ENCODE results near the gene MAMSTR. TPM values are rescaled to one million over a fixed set of nuclear protein-coding genes. Genes with fewer than 3 reads are reported as not detected.
"Not testable (repeated sequence)": the region's sequence is repeated elsewhere in the genome, so short reads cannot be mapped to it uniquely, and the experiment has no call there.

Gene MAMSTR
- total RNA-seq, 1 donor = 1.7 TPM

DNA sequence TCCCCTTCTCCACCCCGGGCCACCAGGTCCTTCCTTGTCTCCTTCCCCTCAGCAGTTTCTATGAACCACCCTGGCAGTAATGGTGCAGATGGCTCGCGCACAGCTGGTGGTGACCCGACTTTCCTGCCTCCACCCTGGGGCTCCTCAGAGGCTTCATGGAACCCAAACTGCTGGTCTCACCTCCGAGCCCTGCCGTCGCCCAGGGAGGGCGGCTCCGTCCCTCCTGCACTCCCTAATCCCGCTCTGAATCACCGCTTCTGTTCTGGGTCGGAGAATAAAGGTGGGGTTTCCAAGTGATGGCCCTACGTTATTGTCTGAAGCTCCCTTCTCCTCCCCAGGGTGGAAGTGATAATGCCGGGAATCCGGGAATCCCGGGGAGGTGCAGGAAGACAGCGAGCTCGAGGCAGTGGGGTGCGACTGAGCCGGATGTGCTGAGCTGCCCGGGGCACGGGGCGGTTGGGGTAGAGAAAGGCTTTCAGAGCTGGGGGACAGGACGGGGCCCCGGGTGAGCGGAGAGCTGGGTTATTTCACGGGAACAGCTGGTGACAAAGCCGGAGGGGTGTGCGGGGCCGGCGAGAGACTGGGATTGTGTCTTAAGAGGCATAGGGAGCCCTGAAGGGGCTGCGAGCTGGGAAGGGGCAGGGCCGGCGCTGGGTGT is 23.0 kb downstream of the MAMSTR start:
- TF ChIP-seq, protein P1, sequence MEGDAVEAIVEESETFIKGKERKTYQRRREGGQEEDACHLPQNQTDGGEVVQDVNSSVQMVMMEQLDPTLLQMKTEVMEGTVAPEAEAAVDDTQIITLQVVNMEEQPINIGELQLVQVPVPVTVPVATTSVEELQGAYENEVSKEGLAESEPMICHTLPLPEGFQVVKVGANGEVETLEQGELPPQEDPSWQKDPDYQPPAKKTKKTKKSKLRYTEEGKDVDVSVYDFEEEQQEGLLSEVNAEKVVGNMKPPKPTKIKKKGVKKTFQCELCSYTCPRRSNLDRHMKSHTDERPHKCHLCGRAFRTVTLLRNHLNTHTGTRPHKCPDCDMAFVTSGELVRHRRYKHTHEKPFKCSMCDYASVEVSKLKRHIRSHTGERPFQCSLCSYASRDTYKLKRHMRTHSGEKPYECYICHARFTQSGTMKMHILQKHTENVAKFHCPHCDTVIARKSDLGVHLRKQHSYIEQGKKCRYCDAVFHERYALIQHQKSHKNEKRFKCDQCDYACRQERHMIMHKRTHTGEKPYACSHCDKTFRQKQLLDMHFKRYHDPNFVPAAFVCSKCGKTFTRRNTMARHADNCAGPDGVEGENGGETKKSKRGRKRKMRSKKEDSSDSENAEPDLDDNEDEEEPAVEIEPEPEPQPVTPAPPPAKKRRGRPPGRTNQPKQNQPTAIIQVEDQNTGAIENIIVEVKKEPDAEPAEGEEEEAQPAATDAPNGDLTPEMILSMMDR (IDR thresholded peaks at IDR 0.05; ENCODE audit: insufficient read depth, low read depth, low read length) = no peak
- peak overlapping the region; percentile 21 for H3K4me3 ChIP-seq (ENCODE audit: low read depth, low read length)
- DNase-seq (ENCODE audit: low read depth) = no peak

DNA sequence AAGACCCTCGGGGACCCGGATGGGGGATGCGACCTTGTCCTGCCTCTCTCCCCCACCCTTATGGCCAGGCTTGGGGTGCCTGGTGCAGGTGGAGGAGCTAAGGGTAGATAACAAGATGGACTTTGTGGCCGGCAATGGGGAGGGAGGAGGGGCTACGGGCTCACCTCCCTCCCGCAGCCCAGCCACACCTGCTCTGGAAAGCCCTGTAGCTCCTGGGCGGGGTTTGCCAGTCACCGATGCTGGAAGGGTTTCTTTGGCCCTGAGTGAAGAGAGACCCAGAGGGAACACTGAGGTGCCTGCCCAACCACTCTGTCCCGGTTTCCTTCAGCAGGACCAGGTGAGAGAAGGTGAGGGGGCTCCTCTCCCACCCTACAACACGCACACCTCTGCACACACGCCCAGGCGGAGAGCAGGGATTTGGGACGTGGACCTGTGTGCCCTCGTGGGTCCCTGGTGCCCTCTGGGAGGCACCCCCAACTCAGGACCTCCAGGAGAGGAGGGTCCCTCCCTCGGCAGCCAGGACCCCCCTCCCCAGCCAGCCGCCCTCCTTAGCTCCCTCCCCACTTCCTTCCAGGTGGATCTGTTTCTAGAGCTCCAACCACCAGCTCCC is 23.7 kb downstream of the MAMSTR start, which contains the start of gene FUT2:
Gene FUT2, plus strand, starts transcription at position 229 of the 610 bp plus-strand sequence. CDS start 6,986 bp downstream, outside the sequence.
- DNase-seq (ENCODE audit: low read depth) = no peak
- TF ChIP-seq, protein P1 (IDR thresholded peaks at IDR 0.05; ENCODE audit: insufficient read depth, low read depth, low read length) = no peak
- peak within 1 kb of the TSS; percentile 21 for H3K4me3 ChIP-seq (ENCODE audit: low read depth, low read length)

DNA sequence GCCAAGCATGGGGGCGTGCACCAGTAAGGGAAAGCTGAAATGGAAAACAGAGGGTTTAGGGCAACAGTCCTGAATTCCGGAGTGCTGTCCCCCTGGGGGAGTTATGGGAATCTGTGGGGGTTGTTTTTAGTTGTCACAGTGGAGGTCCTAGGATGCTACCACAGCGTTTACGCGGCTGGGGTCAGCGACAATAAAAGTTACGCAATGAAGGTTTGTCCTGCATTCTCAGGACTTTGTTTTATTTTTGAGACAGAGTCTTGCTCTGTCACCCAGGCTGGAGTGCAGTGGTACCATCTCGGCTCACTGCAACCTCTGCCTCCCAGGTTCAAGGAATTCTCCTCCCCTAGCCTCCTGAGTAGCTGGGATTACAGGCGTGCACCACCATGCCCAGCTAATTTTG is 25.9 kb downstream of the MAMSTR start:
- not testable (repeated sequence) for H3K4me3 ChIP-seq (ENCODE audit: low read depth, low read length); DNase-seq (ENCODE audit: low read depth)

DNA sequence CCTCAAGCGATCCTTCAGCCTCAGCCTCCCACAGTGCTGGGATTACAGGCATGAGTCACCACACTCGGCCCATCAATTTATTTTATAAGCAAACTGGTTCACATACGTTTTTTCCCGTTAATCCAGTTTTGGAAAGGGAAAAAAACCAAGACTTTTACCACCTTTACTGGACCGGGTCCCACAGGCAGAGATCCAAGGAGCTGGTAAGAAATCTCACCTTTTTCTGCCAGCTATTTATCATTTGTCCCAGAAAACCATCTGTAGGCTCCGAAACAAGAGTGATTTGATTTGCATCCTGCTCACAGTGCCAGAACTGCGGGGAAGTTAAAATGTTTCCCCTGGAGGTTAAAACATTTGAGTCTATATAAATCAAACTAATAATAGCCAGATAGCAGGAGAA is 30.1 kb downstream of the MAMSTR start:
- no peak for DNase-seq (ENCODE audit: low read depth)
- TF ChIP-seq, protein P1 (IDR thresholded peaks at IDR 0.05; ENCODE audit: insufficient read depth, low read depth, low read length) = no peak
- no peak overlapping the region for H3K4me3 ChIP-seq (ENCODE audit: low read depth, low read length)

DNA sequence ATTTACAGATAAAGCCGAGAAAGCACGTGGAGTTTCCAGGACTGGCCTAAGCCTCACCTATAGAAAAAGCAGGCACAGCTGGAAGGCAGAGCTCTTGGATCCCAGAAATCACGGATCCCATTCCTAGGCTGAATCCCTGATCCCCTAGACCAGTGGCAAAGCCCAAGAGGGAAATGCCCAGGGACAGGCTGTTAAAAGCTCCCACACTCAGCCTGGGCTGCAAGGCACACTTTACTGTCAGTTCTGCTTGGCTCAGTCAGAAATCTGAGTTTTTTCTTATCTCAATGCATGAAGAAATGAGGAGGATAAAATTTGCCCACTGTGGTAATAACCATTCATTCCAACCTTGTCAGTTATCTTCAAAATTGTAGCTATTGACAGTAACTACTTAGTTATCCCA is 31.7 kb downstream of the MAMSTR start:
- TF ChIP-seq, protein P1 (IDR thresholded peaks at IDR 0.05; ENCODE audit: insufficient read depth, low read depth, low read length) = no peak
- no peak for DNase-seq (ENCODE audit: low read depth)
- no peak overlapping the region for H3K4me3 ChIP-seq (ENCODE audit: low read depth, low read length)

DNA sequence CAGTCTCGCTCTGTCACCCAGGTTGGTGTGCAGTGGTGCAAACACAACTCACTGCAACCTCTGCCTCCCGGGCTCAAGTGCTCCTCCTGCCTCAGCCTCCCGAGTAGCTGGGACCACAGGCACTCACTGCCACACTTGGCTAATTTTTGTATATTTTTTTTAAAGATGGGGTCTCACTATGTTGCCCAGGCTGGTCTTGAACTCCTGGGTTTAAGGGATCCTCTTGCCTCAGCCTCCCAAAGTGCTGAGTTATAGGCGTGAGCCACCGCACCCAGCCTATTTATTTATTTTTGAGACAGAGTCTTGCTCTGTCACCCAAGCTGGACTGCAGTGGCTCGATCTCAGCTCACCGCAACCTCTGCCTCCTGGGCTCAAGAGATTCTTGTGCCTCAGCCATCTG is 32.9 kb downstream of the MAMSTR start:
- not testable (repeated sequence) for DNase-seq (ENCODE audit: low read depth); H3K4me3 ChIP-seq (ENCODE audit: low read depth, low read length)

DNA sequence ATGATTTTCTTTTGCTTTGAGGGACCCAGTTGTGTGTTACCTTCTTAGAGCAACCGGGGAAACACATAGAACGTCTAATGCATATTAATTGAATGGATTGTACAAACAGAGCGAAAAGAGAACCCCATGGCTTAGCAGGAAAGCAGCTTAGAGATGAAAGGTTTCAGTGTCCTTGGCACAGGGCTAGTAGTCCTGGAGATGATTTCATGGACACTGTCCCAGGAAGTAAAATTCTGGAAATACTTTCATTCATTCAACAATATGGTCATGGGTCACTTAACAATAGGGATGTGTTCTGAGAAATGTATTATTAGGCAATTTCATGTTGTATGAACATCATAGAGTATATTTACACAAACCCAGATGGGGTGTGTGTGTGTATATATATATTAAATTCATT is 33.4 kb downstream of the MAMSTR start:
- no peak for DNase-seq (ENCODE audit: low read depth)
- H3K4me3 ChIP-seq (ENCODE audit: low read depth, low read length) = no peak overlapping the region
- TF ChIP-seq, protein P1 (IDR thresholded peaks at IDR 0.05; ENCODE audit: insufficient read depth, low read depth, low read length) = no peak

DNA sequence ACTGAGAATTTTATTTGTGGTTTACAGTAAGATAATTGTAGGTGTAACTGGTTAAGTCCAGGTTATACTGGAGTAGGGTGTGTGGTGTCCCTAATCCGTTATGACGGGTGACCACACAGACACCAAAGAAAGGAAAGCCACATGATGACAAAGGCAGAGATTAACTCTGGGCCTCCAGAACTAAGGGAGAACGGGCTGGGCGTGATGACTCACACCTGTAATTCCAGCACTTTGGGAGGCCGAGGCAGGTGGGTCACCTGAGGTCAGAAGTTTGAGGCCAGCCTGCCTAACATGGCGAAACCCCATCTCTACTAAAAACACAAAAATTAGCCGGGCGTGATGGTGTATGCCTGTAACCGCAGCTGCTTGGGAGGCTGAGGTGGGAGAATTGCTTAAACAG is 33.9 kb downstream of the MAMSTR start:
- no peak overlapping the region for H3K4me3 ChIP-seq (ENCODE audit: low read depth, low read length)
- DNase-seq (ENCODE audit: low read depth) = no peak
- TF ChIP-seq, protein P1 (IDR thresholded peaks at IDR 0.05; ENCODE audit: insufficient read depth, low read depth, low read length) = no peak

All from fibroblast of villous mesenchyme (primary cell).